ENCODE results near the gene SLC39A5.
"Not testable (repeated sequence)": the region's sequence is repeated elsewhere in the genome, so short reads cannot be mapped to it uniquely, and the experiment has no call there.

Gene SLC39A5

GRCh38 chr12:56257491-56258067, 27.7 kb downstream of the SLC39A5 start:
- in situ Hi-C loops (cut with HindIII; ENCODE audit: low sequenced_read_pairs), result no loop called here
- peak overlapping the region; percentile 87 for H3K4me3 ChIP-seq (ENCODE audit: low read depth, low read length)
- DNase-seq (ENCODE audit: low read depth), result no peak
- peak; percentile 1 for TF ChIP-seq CTCF (IDR thresholded peaks at IDR 0.05; ENCODE audit: low read depth, low read length, missing control alignments)

- H3K4me3 ChIP-seq (ENCODE audit: low read depth, low read length), result peak within 1 kb of the TSS; percentile 87
- peak; percentile 32 for DNase-seq (ENCODE audit: low read depth)
- TF ChIP-seq CTCF (IDR thresholded peaks at IDR 0.05; ENCODE audit: low read depth, low read length, missing control alignments), result peak; percentile 40
- in situ Hi-C loops (cut with HindIII; ENCODE audit: low sequenced_read_pairs), result no loop called here
Measured at GRCh38 chr12:56258068-56258819, 28.4 kb downstream of the SLC39A5 start, which contains the start of gene ANKRD52. Gene ANKRD52, minus strand, starts transcription at chr12:56258384. Its CDS starts 115 bp downstream, at chr12:56258269.

GRCh38 chr12:56258820-56259183, 29.0 kb downstream of the SLC39A5 start:
- no peak for DNase-seq (ENCODE audit: low read depth)
- in situ Hi-C loops (cut with HindIII; ENCODE audit: low sequenced_read_pairs), result no loop called here
- no peak for TF ChIP-seq CTCF (IDR thresholded peaks at IDR 0.05; ENCODE audit: low read depth, low read length, missing control alignments)
- H3K4me3 ChIP-seq (ENCODE audit: low read depth, low read length), result peak overlapping the region; percentile 87

GRCh38 chr12:56260380-56260779, 30.5 kb downstream of the SLC39A5 start:
- DNase-seq (ENCODE audit: low read depth), result no peak
- in situ Hi-C loops (cut with HindIII; ENCODE audit: low sequenced_read_pairs), result no loop called here
- TF ChIP-seq CTCF (IDR thresholded peaks at IDR 0.05; ENCODE audit: low read depth, low read length, missing control alignments), result no peak
- no peak overlapping the region for H3K4me3 ChIP-seq (ENCODE audit: low read depth, low read length)

GRCh38 chr12:56260921-56261320, 31.1 kb downstream of the SLC39A5 start:
- no peak for DNase-seq (ENCODE audit: low read depth)
- in situ Hi-C loops (cut with HindIII; ENCODE audit: low sequenced_read_pairs), result no loop called here
- no peak for TF ChIP-seq CTCF (IDR thresholded peaks at IDR 0.05; ENCODE audit: low read depth, low read length, missing control alignments)

GRCh38 chr12:56261503-56262232, 31.8 kb downstream of the SLC39A5 start:
- no peak for TF ChIP-seq CTCF (IDR thresholded peaks at IDR 0.05; ENCODE audit: low read depth, low read length, missing control alignments)
- DNase-seq (ENCODE audit: low read depth), result no peak
- in situ Hi-C loops (cut with HindIII; ENCODE audit: low sequenced_read_pairs), result no loop called here
- no peak overlapping the region for H3K4me3 ChIP-seq (ENCODE audit: low read depth, low read length)

More at GRCh38 chr12:56260921-56261320, 31.1 kb downstream of the SLC39A5 start:
- H3K4me3 ChIP-seq (ENCODE audit: low read depth, low read length), result no peak overlapping the region

- DNase-seq (ENCODE audit: low read depth); in situ Hi-C loops (cut with HindIII; ENCODE audit: low sequenced_read_pairs); H3K4me3 ChIP-seq (ENCODE audit: low read depth, low read length): not testable (repeated sequence)
Measured at GRCh38 chr12:56262955-56263354, 33.1 kb downstream of the SLC39A5 start.

- peak overlapping the region; percentile 65 for H3K4me3 ChIP-seq (ENCODE audit: low read depth, low read length)
- DNase-seq (ENCODE audit: low read depth); in situ Hi-C loops (cut with HindIII; ENCODE audit: low sequenced_read_pairs): not testable (repeated sequence)
Measured at GRCh38 chr12:56266068-56266692, 36.3 kb downstream of the SLC39A5 start.

All from astrocyte of the cerebellum (primary cell).